KOPT-K1 (cell line): ENCODE measurements around the gene DNER.

Experiments
- H3K27ac ChIP-seq: fragments of 200-600 bp; sonication (generic); 2 replicates; pipeline ENCODE4 v1.5.1; 2016; ENCODE audit warnings: antibody characterized with exemption, mild to moderate bottlenecking, low read depth, low read length; ENCODE audit not compliant: poor library complexity, severe bottlenecking
- H3K36me3 ChIP-seq: fragments of 200-600 bp; sonication (generic); 2 replicates; pipeline ENCODE4 v1.5.1; 2017; ENCODE audit warnings: antibody characterized with exemption, mild to moderate bottlenecking, low read length, moderate library complexity; ENCODE audit not compliant: insufficient read depth
- H3K9me3 ChIP-seq: fragments of 200-600 bp; sonication (generic); 2 replicates; pipeline ENCODE4 v1.5.1; 2017; ENCODE audit warnings: antibody characterized with exemption, low read length, mild to moderate bottlenecking; ENCODE audit not compliant: insufficient read depth, poor library complexity, severe bottlenecking

DNER gene

GRCh38 chr2:229451852-229452251, 262.5 kb downstream of the DNER start:
- H3K36me3 ChIP-seq, result no peaks in the 10 kb centered on the region
- no peaks in the 10 kb centered on the region for H3K9me3 ChIP-seq
- H3K27ac ChIP-seq, result no peak overlapping the region

GRCh38 chr2:229447227-229447626, 267.1 kb downstream of the DNER start:
- Histone ChIP-seq H3K36me3 (no peaks in the 10 kb centered on the region), H3K27ac (no peak overlapping the region), H3K9me3 (no peaks in the 10 kb centered on the region)

- Histone ChIP-seq H3K27ac (no peak overlapping the region), H3K9me3 (no peaks in the 10 kb centered on the region), H3K36me3 (no peaks in the 10 kb centered on the region)
Observed at GRCh38 chr2:229446350-229446749, 268.0 kb downstream of the DNER start.

- Histone ChIP-seq H3K9me3 (no peaks in the 10 kb centered on the region), H3K27ac (no peak overlapping the region), H3K36me3 (no peaks in the 10 kb centered on the region)
Observed at GRCh38 chr2:229445501-229446211, 268.7 kb downstream of the DNER start.

GRCh38 chr2:229445019-229445418, 269.3 kb downstream of the DNER start:
- Histone ChIP-seq H3K36me3 (no peaks in the 10 kb centered on the region), H3K9me3 (no peaks in the 10 kb centered on the region), H3K27ac (no peak overlapping the region)

GRCh38 chr2:229443546-229444268, 270.6 kb downstream of the DNER start:
- no peak overlapping the region for H3K27ac ChIP-seq
- no peaks in the 10 kb centered on the region for H3K9me3 ChIP-seq
- no peaks in the 10 kb centered on the region for H3K36me3 ChIP-seq

GRCh38 chr2:229443141-229443540, 271.2 kb downstream of the DNER start:
- Histone ChIP-seq H3K36me3 (no peaks in the 10 kb centered on the region), H3K9me3 (no peaks in the 10 kb centered on the region), H3K27ac (no peak overlapping the region)

- H3K36me3 ChIP-seq, result no peaks in the 10 kb centered on the region
- H3K27ac ChIP-seq, result no peak overlapping the region
- H3K9me3 ChIP-seq, result no peaks in the 10 kb centered on the region
Observed at GRCh38 chr2:229438430-229439159, 275.8 kb downstream of the DNER start.

- Histone ChIP-seq H3K36me3 (no peaks in the 10 kb centered on the region), H3K27ac (no peak overlapping the region), H3K9me3 (no peaks in the 10 kb centered on the region)
Observed at GRCh38 chr2:229437467-229437866, 276.9 kb downstream of the DNER start.

- Histone ChIP-seq H3K27ac (no peak overlapping the region), H3K9me3 (no peaks in the 10 kb centered on the region)
Observed at GRCh38 chr2:229434187-229434586, 280.2 kb downstream of the DNER start.

GRCh38 chr2:229433351-229433750, 281.0 kb downstream of the DNER start:
- H3K9me3 ChIP-seq, result no peaks in the 10 kb centered on the region
- no peaks in the 10 kb centered on the region for H3K36me3 ChIP-seq
- no peak overlapping the region for H3K27ac ChIP-seq

More at GRCh38 chr2:229434187-229434586, 280.2 kb downstream of the DNER start:
- no peaks in the 10 kb centered on the region for H3K36me3 ChIP-seq

- no peak overlapping the region for H3K27ac ChIP-seq
- no peaks in the 10 kb centered on the region for H3K9me3 ChIP-seq
- H3K36me3 ChIP-seq, result no peaks in the 10 kb centered on the region
Observed at GRCh38 chr2:229431327-229431954, 282.9 kb downstream of the DNER start.

- no peak overlapping the region for H3K27ac ChIP-seq
- no peaks in the 10 kb centered on the region for H3K9me3 ChIP-seq
- H3K36me3 ChIP-seq, result no peaks in the 10 kb centered on the region
Observed at GRCh38 chr2:229429589-229429988, 284.8 kb downstream of the DNER start.

GRCh38 chr2:229426464-229426863, 287.9 kb downstream of the DNER start:
- H3K36me3 ChIP-seq, result no peaks in the 10 kb centered on the region
- no peak overlapping the region for H3K27ac ChIP-seq
- no peaks in the 10 kb centered on the region for H3K9me3 ChIP-seq

- H3K27ac ChIP-seq, result no peak overlapping the region
- no peaks in the 10 kb centered on the region for H3K36me3 ChIP-seq
- no peaks in the 10 kb centered on the region for H3K9me3 ChIP-seq
Observed at GRCh38 chr2:229425598-229425997, 288.8 kb downstream of the DNER start.
